ENCODE data around the gene BCKDHB.

The BCKDHB gene

GRCh38 chr6:80329496-80329895 is 223.0 kb downstream of the BCKDHB start:
- DNase-seq (ENCODE audit: low read depth, low spot score), result no peak

- DNase-seq (ENCODE audit: low read depth, low spot score), result no peak
Measured at GRCh38 chr6:80330961-80331360, 224.5 kb downstream of the BCKDHB start.

- no peak for DNase-seq (ENCODE audit: low read depth, low spot score)
Measured at GRCh38 chr6:80331522-80331921, 225.1 kb downstream of the BCKDHB start.

- DNase-seq (ENCODE audit: low read depth, low spot score), result no peak
Measured at GRCh38 chr6:80331974-80332373, 225.5 kb downstream of the BCKDHB start.

- no peak for DNase-seq (ENCODE audit: low read depth, low spot score)
Measured at GRCh38 chr6:80333342-80333741, 226.9 kb downstream of the BCKDHB start.

- DNase-seq (ENCODE audit: low read depth, low spot score), result no peak
Measured at GRCh38 chr6:80335121-80335531, 228.7 kb downstream of the BCKDHB start.

- no peak for DNase-seq (ENCODE audit: low read depth, low spot score)
Measured at GRCh38 chr6:80336911-80337310, 230.4 kb downstream of the BCKDHB start.

- DNase-seq (ENCODE audit: low read depth, low spot score), result peak; percentile 73
Measured at GRCh38 chr6:80338201-80338836, 231.8 kb downstream of the BCKDHB start.

GRCh38 chr6:80339421-80339820 is 232.9 kb downstream of the BCKDHB start:
- DNase-seq (ENCODE audit: low read depth, low spot score), result no peak

- no peak for DNase-seq (ENCODE audit: low read depth, low spot score)
Measured at GRCh38 chr6:80340280-80340679, 233.8 kb downstream of the BCKDHB start.

- no peak for DNase-seq (ENCODE audit: low read depth, low spot score)
Measured at GRCh38 chr6:80340686-80341085, 234.2 kb downstream of the BCKDHB start.

- no peak for DNase-seq (ENCODE audit: low read depth, low spot score)
Measured at GRCh38 chr6:80341330-80341729, 234.9 kb downstream of the BCKDHB start.

- no peak for DNase-seq (ENCODE audit: low read depth, low spot score)
Measured at GRCh38 chr6:80343511-80343910, 237.0 kb downstream of the BCKDHB start.

GRCh38 chr6:80347101-80347500 is 240.6 kb downstream of the BCKDHB start:
- DNase-seq (ENCODE audit: low read depth, low spot score), result no peak

- peak; percentile 90 for DNase-seq (ENCODE audit: low read depth, low spot score)
Measured at GRCh38 chr6:80348263-80348662, 241.8 kb downstream of the BCKDHB start.

GRCh38 chr6:80356000-80356399 is 249.5 kb downstream of the BCKDHB start:
- no peak for DNase-seq (ENCODE audit: low read depth, low spot score)

GRCh38 chr6:80356545-80356944 is 250.1 kb downstream of the BCKDHB start:
- DNase-seq (ENCODE audit: low read depth, low spot score), result no peak

- no peak for DNase-seq (ENCODE audit: low read depth, low spot score)
Measured at GRCh38 chr6:80357081-80357480, 250.6 kb downstream of the BCKDHB start.

GRCh38 chr6:80357674-80358073 is 251.2 kb downstream of the BCKDHB start:
- DNase-seq (ENCODE audit: low read depth, low spot score), result no peak

- no peak for DNase-seq (ENCODE audit: low read depth, low spot score)
Measured at GRCh38 chr6:80363501-80364122, 257.1 kb downstream of the BCKDHB start.

- DNase-seq (ENCODE audit: low read depth, low spot score), result no peak
Measured at GRCh38 chr6:80364149-80364548, 257.7 kb downstream of the BCKDHB start.

GRCh38 chr6:80366051-80366450 is 259.6 kb downstream of the BCKDHB start:
- no peak for DNase-seq (ENCODE audit: low read depth, low spot score)

- peak; percentile 64 for DNase-seq (ENCODE audit: low read depth, low spot score)
Measured at GRCh38 chr6:80366714-80367113, 260.2 kb downstream of the BCKDHB start.

- DNase-seq (ENCODE audit: low read depth, low spot score), result peak; percentile 39
Measured at GRCh38 chr6:80376411-80376810, 269.9 kb downstream of the BCKDHB start.
